Mucosa of rectum (tissue), 2 donors: ENCODE measurements around the gene EEF2KMT.
"Not testable (repeated sequence)": the region's sequence is repeated elsewhere in the genome, so short reads cannot be mapped to it uniquely, and the experiment has no call there.

Experiments used
- H3K27ac ChIP-seq, 2 donors: one replicate each; pipeline ENCODE4 v1.7.0; 2013; ENCODE audit warnings: inconsistent platforms in 2 of 2, low read depth in 2 of 2, low read length in 2 of 2
- H3K27me3 ChIP-seq, 2 donors: one replicate each; pipeline ENCODE4 v1.7.0; 2013; ENCODE audit warnings: low read length in 2 of 2; ENCODE audit not compliant: control insufficient read depth in 2 of 2, insufficient read depth in 2 of 2
- H3K36me3 ChIP-seq, 2 donors: one replicate each; pipeline ENCODE4 v1.7.0; 2013; ENCODE audit warnings: low read length in 2 of 2; ENCODE audit not compliant: control insufficient read depth in 2 of 2, insufficient read depth in 2 of 2
- H3K4me1 ChIP-seq, 2 donors: one replicate each; pipeline ENCODE4 v1.7.0; 2013; ENCODE audit warnings: low read length in 2 of 2, mild to moderate bottlenecking in 1 of 2; ENCODE audit not compliant: control insufficient read depth in 2 of 2, insufficient read depth in 2 of 2
- H3K4me3 ChIP-seq, 2 donors: one replicate each; pipeline ENCODE4 v1.7.0; 2013; ENCODE audit warnings: low read length in 2 of 2
- H3K9ac ChIP-seq, 2 donors: one replicate each; pipeline ENCODE4 v1.7.0; 2013; ENCODE audit warnings: low read length in 2 of 2, low read depth in 1 of 2, mild to moderate bottlenecking in 1 of 2
- H3K9me3 ChIP-seq, 2 donors: one replicate each; pipeline ENCODE4 v1.7.0; 2013; ENCODE audit warnings: low read length in 2 of 2; ENCODE audit not compliant: control insufficient read depth in 2 of 2
- donor health status: healthy.
- donor health status: Normal muscosa, but diverticular disease.

Gene EEF2KMT

GRCh38 chr16:5060073-5060641 is 37.4 kb downstream of the EEF2KMT start:
- H3K9ac ChIP-seq: no peak overlapping the region
- no peak overlapping the region for H3K4me3 ChIP-seq
- H3K9me3 ChIP-seq: no peaks in the 10 kb centered on the region
- H3K27ac ChIP-seq: no peak overlapping the region
- H3K27me3 ChIP-seq: no peaks in the 10 kb centered on the region
- H3K36me3 ChIP-seq: no peaks in the 10 kb centered on the region
- H3K4me1 ChIP-seq: peaks cover 6 to 9% of the 10 kb centered on the region in 2 donors

- no peaks in the 10 kb centered on the region for H3K9me3 ChIP-seq
- H3K4me1 ChIP-seq: peaks cover under 1 to 2% of the 10 kb centered on the region in 2 donors
- H3K4me3 ChIP-seq: no peak overlapping the region
- no peak overlapping the region for H3K27ac ChIP-seq
- H3K9ac ChIP-seq: no peak overlapping the region
- H3K36me3 ChIP-seq: no peaks in the 10 kb centered on the region
- H3K27me3 ChIP-seq: no peaks in the 10 kb centered on the region
These were observed 38.1 kb downstream of the EEF2KMT start for GRCh38 chr16:5059386-5060072.

GRCh38 chr16:5058476-5058875 is 39.1 kb downstream of the EEF2KMT start:
- no peak overlapping the region for H3K4me3 ChIP-seq
- H3K27me3 ChIP-seq: no peaks in the 10 kb centered on the region
- no peaks in the 10 kb centered on the region for H3K9me3 ChIP-seq
- no peak overlapping the region for H3K27ac ChIP-seq
- H3K4me1 ChIP-seq: no peaks in the 10 kb centered on the region
- H3K9ac ChIP-seq: no peak overlapping the region
- H3K36me3 ChIP-seq: no peaks in the 10 kb centered on the region

GRCh38 chr16:5056352-5056751 is 41.2 kb downstream of the EEF2KMT start:
- H3K9me3 ChIP-seq: no peaks in the 10 kb centered on the region
- H3K27ac ChIP-seq: no peak overlapping the region
- H3K9ac ChIP-seq: no peak overlapping the region
- no peaks in the 10 kb centered on the region for H3K27me3 ChIP-seq
- no peaks in the 10 kb centered on the region for H3K36me3 ChIP-seq
- no peak overlapping the region for H3K4me3 ChIP-seq
- H3K4me1 ChIP-seq: no peaks in the 10 kb centered on the region

- Histone ChIP-seq H3K36me3 (no peaks in the 10 kb centered on the region), H3K4me3 (no peak overlapping the region), H3K9me3 (no peaks in the 10 kb centered on the region), H3K27ac (no peak overlapping the region), H3K9ac (no peak overlapping the region), H3K27me3 (no peaks in the 10 kb centered on the region), H3K4me1 (no peaks in the 10 kb centered on the region)
These were observed 42.4 kb downstream of the EEF2KMT start for GRCh38 chr16:5054876-5055865.

GRCh38 chr16:5046914-5047313 is 50.7 kb downstream of the EEF2KMT start:
- Histone ChIP-seq H3K4me1 (no peaks in the 10 kb centered on the region), H3K27me3 (no peaks in the 10 kb centered on the region)

GRCh38 chr16:5045499-5046115 is 52.0 kb downstream of the EEF2KMT start:
- Histone ChIP-seq H3K27me3 (no peaks in the 10 kb centered on the region), H3K27ac (no peak overlapping the region), H3K36me3 (no peaks in the 10 kb centered on the region), H3K4me1 (no peaks in the 10 kb centered on the region), H3K9me3 (no peaks in the 10 kb centered on the region), H3K4me3 (no peak overlapping the region), H3K9ac (no peak overlapping the region)

More at GRCh38 chr16:5046914-5047313, 50.7 kb downstream of the EEF2KMT start:
- no peak overlapping the region for H3K27ac ChIP-seq
- no peaks in the 10 kb centered on the region for H3K9me3 ChIP-seq
- no peak overlapping the region for H3K9ac ChIP-seq
- no peak overlapping the region for H3K4me3 ChIP-seq
- H3K36me3 ChIP-seq: no peaks in the 10 kb centered on the region

- H3K9me3 ChIP-seq, H3K27ac ChIP-seq, H3K4me3 ChIP-seq, H3K9ac ChIP-seq, H3K36me3 ChIP-seq, H3K27me3 ChIP-seq, H3K4me1 ChIP-seq: not testable (repeated sequence)
These were observed 53.0 kb downstream of the EEF2KMT start for GRCh38 chr16:5044581-5044980.

- Histone ChIP-seq H3K9ac (no peak overlapping the region), H3K4me3 (no peak overlapping the region), H3K9me3 (no peaks in the 10 kb centered on the region), H3K27ac (no peak overlapping the region), H3K4me1 (no peaks in the 10 kb centered on the region), H3K36me3 (no peaks in the 10 kb centered on the region), H3K27me3 (no peaks in the 10 kb centered on the region)
These were observed 53.5 kb downstream of the EEF2KMT start for GRCh38 chr16:5044011-5044540.
